Jurkat, Clone E6-1 (cell line): ENCODE data around the gene ZNF747.
"Not testable (repeated sequence)": the region's sequence is repeated elsewhere in the genome, so short reads cannot be mapped to it uniquely, and the experiment has no call there.

Source experiments
- DNase-seq: peaks from one replicate; pipeline ENCODE4 v3.0.0-alpha.2; 2011; ENCODE audit warnings: low read depth, low spot score
- H3K4me3 ChIP-seq: 2 replicates; pipeline ENCODE4 v1.5.1; 2011; ENCODE audit warnings: mild to moderate bottlenecking, low read length, control low read depth, moderate library complexity

The ZNF747 gene

GRCh38 chr16:30536391-30537024, 1.9 kb upstream of the ZNF747 start:
- H3K4me3 ChIP-seq: peak overlapping the region; percentile 67
- DNase-seq: not testable (repeated sequence)

- H3K4me3 ChIP-seq: peak overlapping the region; percentile 67
- DNase-seq: peak; percentile 63
Measured at GRCh38 chr16:30535777-30536190, 1.1 kb upstream of the ZNF747 start.

GRCh38 chr16:30535106-30535776, 583 bp upstream of the ZNF747 start:
- peak overlapping the region; percentile 67 for H3K4me3 ChIP-seq
- DNase-seq: peak; percentile 58

GRCh38 chr16:30533748-30534367, 800 bp downstream of the ZNF747 start:
- DNase-seq: no peak
- peak overlapping the region; percentile 67 for H3K4me3 ChIP-seq

GRCh38 chr16:30533146-30533522, 1.5 kb downstream of the ZNF747 start:
- H3K4me3 ChIP-seq: peak overlapping the region; percentile 67
- DNase-seq: no peak

- DNase-seq: no peak
- H3K4me3 ChIP-seq: no peak overlapping the region
Measured at GRCh38 chr16:30532285-30533145, 2.1 kb downstream of the ZNF747 start.

- DNase-seq: peak; percentile 54
- H3K4me3 ChIP-seq: no peak overlapping the region
Measured at GRCh38 chr16:30530163-30531037, 4.3 kb downstream of the ZNF747 start.

GRCh38 chr16:30528799-30529457, 5.7 kb downstream of the ZNF747 start:
- no peak overlapping the region for H3K4me3 ChIP-seq
- DNase-seq: no peak

GRCh38 chr16:30527635-30528178, 7.0 kb downstream of the ZNF747 start:
- H3K4me3 ChIP-seq: peak overlapping the region; percentile 69

GRCh38 chr16:30526823-30527634, 7.6 kb downstream of the ZNF747 start:
- H3K4me3 ChIP-seq: peak overlapping the region; percentile 69
- peak; percentile 93 for DNase-seq

More at GRCh38 chr16:30527635-30528178, 7.0 kb downstream of the ZNF747 start:
- peak; percentile 25 for DNase-seq

GRCh38 chr16:30526137-30526822, 8.4 kb downstream of the ZNF747 start, which contains the start of gene ZNF768:
Gene ZNF768, minus strand, starts transcription at chr16:30526566. Its CDS starts 153 bp downstream, at chr16:30526413.
- peak within 1 kb of the TSS; percentile 69 for H3K4me3 ChIP-seq
- no peak for DNase-seq

- peak overlapping the region; percentile 35; the same call in 1 of the 2 replicates for H3K4me3 ChIP-seq
Measured at GRCh38 chr16:30525844-30526136, 8.9 kb downstream of the ZNF747 start.

GRCh38 chr16:30524575-30525568, 9.8 kb downstream of the ZNF747 start:
- DNase-seq: no peak
- H3K4me3 ChIP-seq: no peak overlapping the region

More at GRCh38 chr16:30525844-30526136, 8.9 kb downstream of the ZNF747 start:
- no peak for DNase-seq

GRCh38 chr16:30523768-30524574, 10.7 kb downstream of the ZNF747 start:
- no peak for DNase-seq
- no peak overlapping the region for H3K4me3 ChIP-seq
